Esophagus squamous epithelium (tissue), 4 donors: ENCODE results near the gene ITPR3.

Experiments
- CTCF ChIP-seq, 6 experiments: fragments of 450-650 bp in 4 of 6; fragments of 200-600 bp in 2 of 6; sonication (generic) in 2 of 6; IDR thresholded peaks; one replicate each; pipeline ENCODE4 v1.5.1; 2016 to 2019; ENCODE audit warnings: antibody characterized with exemption in 6 of 6, mild to moderate bottlenecking in 4 of 6, moderate library complexity in 4 of 6
- POLR2A ChIP-seq, 4 donors: fragments of 450-650 bp; IDR thresholded peaks; one replicate each; pipeline ENCODE4 v1.6.1; 2017; ENCODE audit warnings: antibody characterized with exemption in 4 of 4, mild to moderate bottlenecking in 4 of 4, moderate library complexity in 3 of 4

- no peak for TF ChIP-seq CTCF (IDR thresholded peaks at IDR 0.05)
- no peak for TF ChIP-seq POLR2A (IDR thresholded peaks at IDR 0.05)
These were observed 2.8 kb downstream of the ITPR3 start for GRCh38 chr6:33623895-33624381.
